Loucy (cell line): ENCODE measurements around the gene FRMD4A.

Source experiments
- CTCF ChIP-seq: fragments of 200-600 bp; sonication (generic); conservative IDR thresholded peaks from 2 replicates; pipeline ENCODE4 v1.5.1; 2014; ENCODE audit warnings: mild to moderate bottlenecking, antibody characterized with exemption, low read length
- EZH2phosphoT487 ChIP-seq: fragments of 200-600 bp; IDR thresholded peaks from 2 replicates; pipeline ENCODE4 v1.6.1; 2018; ENCODE audit warnings: antibody characterized with exemption, mild to moderate bottlenecking, moderate library complexity, borderline replicate concordance

- TF ChIP-seq CTCF (no peak), EZH2phosphoT487 (no peak)
These were observed 201.0 kb downstream of the FRMD4A start for GRCh38 chr10:14129770-14130169.
